Measurements from ENCODE around the gene SPDYE3. TPM values are rescaled to one million over a fixed set of nuclear protein-coding genes. Genes with fewer than 3 reads are reported as not detected.
"Not testable (repeated sequence)": the region's sequence is repeated elsewhere in the genome, so short reads cannot be mapped to it uniquely, and the experiment has no call there.

Gene SPDYE3
- total RNA-seq, 1 experiment from 2014 or later, result not detected

GRCh38 chr7:100268882-100269281 is 38.6 kb upstream of the SPDYE3 start:
- H3K36me3 Mint-ChIP-seq; POLR2A ChIA-PET; ATAC-seq; H3K27me3 Mint-ChIP-seq (ENCODE audit: low read depth); H3K4me3 Mint-ChIP-seq; H3K27ac Mint-ChIP-seq; H3K9me3 Mint-ChIP-seq; DNase-seq (ENCODE audit: low spot score): not testable (repeated sequence)
- CTCF ChIA-PET, result interaction anchor here (0.5 to 0.9 kb wide), 2 partner anchors 100 to 215 kb away, joined by 3 read pairs; partner anchors contain the start of gene GAL3ST4
- peaks cover 37% of the 10 kb centered on the region for H3K4me1 Mint-ChIP-seq

- peaks cover 37% of the 10 kb centered on the region for H3K4me1 Mint-ChIP-seq
- H3K27me3 Mint-ChIP-seq (ENCODE audit: low read depth); POLR2A ChIA-PET; H3K9me3 Mint-ChIP-seq; H3K36me3 Mint-ChIP-seq; DNase-seq (ENCODE audit: low spot score): not testable (repeated sequence)
- CTCF ChIA-PET, result interaction anchor here (0.5 to 0.9 kb wide), 2 partner anchors 101 to 216 kb away, joined by 3 read pairs; partner anchors contain the start of gene GAL3ST4
- H3K4me3 Mint-ChIP-seq, result peak overlapping the region; percentile 43
- H3K27ac Mint-ChIP-seq, result peak overlapping the region; percentile 81
- 0 out of 2 replicates have a peak, but pooled peaks have one; percentile 4 for ATAC-seq
Measured at GRCh38 chr7:100269306-100270045, 38.0 kb upstream of the SPDYE3 start.

DNA sequence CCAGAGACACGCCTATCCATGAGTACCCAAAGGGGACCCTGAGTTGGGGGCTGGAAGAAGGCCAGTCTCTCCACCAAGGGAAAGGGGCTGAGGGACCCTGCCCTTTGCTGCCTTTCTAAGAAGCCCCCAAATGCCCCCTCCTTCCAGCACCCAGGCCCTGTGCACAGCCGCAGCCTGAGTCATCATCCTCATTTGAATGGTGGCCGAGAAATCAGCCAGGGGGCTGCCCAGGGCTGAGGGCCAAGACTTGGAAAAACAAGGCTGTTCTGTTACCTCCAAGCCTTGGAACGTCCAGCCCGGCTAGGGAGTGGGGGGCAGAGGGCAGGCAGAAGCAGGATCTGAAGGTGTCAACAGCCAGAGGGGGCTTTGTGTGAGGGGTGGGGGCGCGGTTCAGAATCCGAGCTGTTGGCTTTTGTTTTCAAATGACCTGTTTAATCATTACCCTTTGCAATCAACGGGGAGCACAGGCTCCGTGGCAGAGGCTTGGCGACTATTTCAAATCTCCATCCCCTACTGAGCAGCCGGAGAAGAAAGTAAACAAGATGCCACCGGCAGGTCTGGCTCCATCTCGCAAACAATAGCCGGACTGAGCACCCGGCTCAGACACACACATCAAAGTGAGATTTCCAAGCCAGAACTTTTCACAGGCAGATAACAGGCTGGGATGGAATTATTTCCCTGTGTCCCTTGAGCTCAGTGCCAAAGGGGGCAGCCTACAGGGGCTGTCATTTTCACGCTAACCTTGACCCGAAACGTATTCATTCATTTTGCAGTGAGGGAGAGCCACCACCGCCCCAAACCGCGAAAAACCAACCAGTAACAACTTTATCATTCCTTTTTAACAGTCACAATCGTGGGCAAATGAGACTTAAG is 37.2 kb upstream of the SPDYE3 start:
- peak overlapping the region; percentile 75 for H3K4me3 Mint-ChIP-seq

GRCh38 chr7:100270941-100271593 is 36.4 kb upstream of the SPDYE3 start:
- peak overlapping the region; percentile 75 for H3K4me3 Mint-ChIP-seq
- peak overlapping the region; percentile 83 for H3K27ac Mint-ChIP-seq
- H3K36me3 Mint-ChIP-seq; H3K27me3 Mint-ChIP-seq (ENCODE audit: low read depth); ATAC-seq; H3K9me3 Mint-ChIP-seq; POLR2A ChIA-PET; DNase-seq (ENCODE audit: low spot score): not testable (repeated sequence)
- peaks cover 37% of the 10 kb centered on the region for H3K4me1 Mint-ChIP-seq
- CTCF ChIA-PET, result interaction anchor here (0.9 to 1.1 kb wide), 2 partner anchors 140 to 189 kb away, joined by 3 read pairs; no protein-coding TSS in a partner anchor

More for the DNA sequence above, 37.2 kb upstream of the SPDYE3 start:
- peak; percentile 6 for ATAC-seq
- DNase-seq (ENCODE audit: low spot score); H3K27me3 Mint-ChIP-seq (ENCODE audit: low read depth); H3K9me3 Mint-ChIP-seq; H3K36me3 Mint-ChIP-seq; CTCF ChIA-PET; POLR2A ChIA-PET: not testable (repeated sequence)
- H3K4me1 Mint-ChIP-seq, result peaks cover 37% of the 10 kb centered on the region
- H3K27ac Mint-ChIP-seq, result peak overlapping the region; percentile 89

- Mint-ChIP-seq H3K36me3 (no peaks in the 10 kb centered on the region), H3K9me3 (no peaks in the 10 kb centered on the region), H3K4me3 (peak overlapping the region; percentile 75), H3K27me3 (ENCODE audit: low read depth) (peaks cover 6% of the 10 kb centered on the region), H3K27ac (no peak overlapping the region), H3K4me1 (peaks cover 31% of the 10 kb centered on the region)
- ATAC-seq, result peak; percentile 73
- ChIA-PET POLR2A (interaction anchor here (0.6 kb wide), 1 partner anchor 12 kb away, joined by 4 read pairs; no protein-coding TSS in a partner anchor), CTCF (interaction anchor here (0.8 to 1.1 kb wide), 8 partner anchors 52 to 189 kb away, joined by 3 to 5 read pairs (median 3); partner anchors contain the start of genes GAL3ST4 and PVRIG)
- peak; percentile 40; the same call in 1 of the 2 replicates for TF ChIP-seq CREM (CRISPR knock-in tag; IDR thresholded peaks at IDR 0.05)
- TF ChIP-seq, protein P1, sequence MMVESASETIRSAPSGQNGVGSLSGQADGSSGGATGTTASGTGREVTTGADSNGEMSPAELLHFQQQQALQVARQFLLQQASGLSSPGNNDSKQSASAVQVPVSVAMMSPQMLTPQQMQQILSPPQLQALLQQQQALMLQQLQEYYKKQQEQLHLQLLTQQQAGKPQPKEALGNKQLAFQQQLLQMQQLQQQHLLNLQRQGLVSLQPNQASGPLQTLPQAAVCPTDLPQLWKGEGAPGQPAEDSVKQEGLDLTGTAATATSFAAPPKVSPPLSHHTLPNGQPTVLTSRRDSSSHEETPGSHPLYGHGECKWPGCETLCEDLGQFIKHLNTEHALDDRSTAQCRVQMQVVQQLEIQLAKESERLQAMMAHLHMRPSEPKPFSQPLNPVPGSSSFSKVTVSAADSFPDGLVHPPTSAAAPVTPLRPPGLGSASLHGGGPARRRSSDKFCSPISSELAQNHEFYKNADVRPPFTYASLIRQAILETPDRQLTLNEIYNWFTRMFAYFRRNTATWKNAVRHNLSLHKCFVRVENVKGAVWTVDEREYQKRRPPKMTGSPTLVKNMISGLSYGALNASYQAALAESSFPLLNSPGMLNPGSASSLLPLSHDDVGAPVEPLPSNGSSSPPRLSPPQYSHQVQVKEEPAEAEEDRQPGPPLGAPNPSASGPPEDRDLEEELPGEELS (CRISPR knock-in tag; IDR thresholded peaks at IDR 0.05), result 0 out of 2 replicates have a peak, but pooled peaks have one; percentile 18
- no peak for TF ChIP-seq SMAD4 (CRISPR knock-in tag; IDR thresholded peaks at IDR 0.05)
- no peak for TF ChIP-seq ZSCAN18 (CRISPR knock-in tag; IDR thresholded peaks at IDR 0.05)
- TF ChIP-seq, protein P2, sequence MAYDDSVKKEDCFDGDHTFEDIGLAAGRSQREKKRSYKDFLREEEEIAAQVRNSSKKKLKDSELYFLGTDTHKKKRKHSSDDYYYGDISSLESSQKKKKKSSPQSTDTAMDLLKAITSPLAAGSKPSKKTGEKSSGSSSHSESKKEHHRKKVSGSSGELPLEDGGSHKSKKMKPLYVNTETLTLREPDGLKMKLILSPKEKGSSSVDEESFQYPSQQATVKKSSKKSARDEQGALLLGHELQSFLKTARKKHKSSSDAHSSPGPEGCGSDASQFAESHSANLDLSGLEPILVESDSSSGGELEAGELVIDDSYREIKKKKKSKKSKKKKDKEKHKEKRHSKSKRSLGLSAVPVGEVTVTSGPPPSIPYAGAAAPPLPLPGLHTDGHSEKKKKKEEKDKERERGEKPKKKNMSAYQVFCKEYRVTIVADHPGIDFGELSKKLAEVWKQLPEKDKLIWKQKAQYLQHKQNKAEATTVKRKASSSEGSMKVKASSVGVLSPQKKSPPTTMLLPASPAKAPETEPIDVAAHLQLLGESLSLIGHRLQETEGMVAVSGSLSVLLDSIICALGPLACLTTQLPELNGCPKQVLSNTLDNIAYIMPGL (CRISPR knock-in tag; IDR thresholded peaks at IDR 0.05), result peak; percentile 57; the same call in 1 of the 2 replicates
- TF ChIP-seq PRRX2 (CRISPR knock-in tag; IDR thresholded peaks at IDR 0.05), result 0 out of 2 replicates have a peak, but pooled peaks have one; percentile 24
- peak; percentile 38; the same call in 1 of the 2 replicates for TF ChIP-seq FOXK1 (CRISPR knock-in tag; IDR thresholded peaks at IDR 0.05)
- 0 out of 2 replicates have a peak, but pooled peaks have one; percentile 52 for TF ChIP-seq KAT7 (CRISPR knock-in tag; IDR thresholded peaks at IDR 0.05; ENCODE audit: borderline replicate concordance)
- TF ChIP-seq HMGA2 (CRISPR knock-in tag; IDR thresholded peaks at IDR 0.05), result no peak
- peak; percentile 100 for DNase-seq (ENCODE audit: low spot score)
Measured at GRCh38 chr7:100271716-100272537, 35.6 kb upstream of the SPDYE3 start.
